HG03064 (cell line): ENCODE results near the gene BBS9.

ENCODE experiments used
- ATAC-seq: cut with Tn5 transposase; IDR thresholded peaks from one replicate; pipeline ENCODE4 v1.9.1; 2021; ENCODE audit warnings: low read depth; ENCODE audit not compliant: unreplicated experiment

The BBS9 gene

GRCh38 chr7:33632840-33633525 lies 503.6 kb downstream of the BBS9 start:
- ATAC-seq, result no peak

- no peak for ATAC-seq
Measured at GRCh38 chr7:33634606-33635005, 505.2 kb downstream of the BBS9 start.

- ATAC-seq, result no peak
Measured at GRCh38 chr7:33636359-33636758, 507.0 kb downstream of the BBS9 start.

GRCh38 chr7:33639552-33640197 lies 510.3 kb downstream of the BBS9 start:
- no peak for ATAC-seq

GRCh38 chr7:33640741-33641140 lies 511.4 kb downstream of the BBS9 start:
- no peak for ATAC-seq

- no peak for ATAC-seq
Measured at GRCh38 chr7:33642312-33642711, 512.9 kb downstream of the BBS9 start.

GRCh38 chr7:33643530-33643929 lies 514.2 kb downstream of the BBS9 start:
- no peak for ATAC-seq

GRCh38 chr7:33644489-33644888 lies 515.1 kb downstream of the BBS9 start:
- ATAC-seq, result no peak

GRCh38 chr7:33645104-33645503 lies 515.7 kb downstream of the BBS9 start:
- ATAC-seq, result no peak

GRCh38 chr7:33646166-33646565 lies 516.8 kb downstream of the BBS9 start:
- no peak for ATAC-seq

GRCh38 chr7:33646891-33647391 lies 517.6 kb downstream of the BBS9 start:
- ATAC-seq, result no peak

- ATAC-seq, result no peak
Measured at GRCh38 chr7:33649476-33650441, 520.4 kb downstream of the BBS9 start.

GRCh38 chr7:33650828-33651227 lies 521.5 kb downstream of the BBS9 start:
- ATAC-seq, result no peak

GRCh38 chr7:33651998-33652515 lies 522.7 kb downstream of the BBS9 start:
- ATAC-seq, result no peak

GRCh38 chr7:33654676-33655075 lies 525.3 kb downstream of the BBS9 start:
- no peak for ATAC-seq
